Testis (tissue), 2 donors: ENCODE data around the gene NEK4.

Source experiments
- CTCF ChIP-seq, 3 experiments: fragments of 450-650 bp in 2 of 3; fragments of 200-600 bp in 1 of 3; sonication (generic) in 1 of 3; IDR thresholded peaks; one replicate each; pipeline ENCODE4 v1.5.1; 2016 to 2019; ENCODE audit warnings: antibody characterized with exemption in 3 of 3, mild to moderate bottlenecking in 2 of 3, moderate library complexity in 1 of 3
- POLR2A ChIP-seq: fragments of 450-650 bp; IDR thresholded peaks from one replicate; pipeline ENCODE4 v1.6.1; 2017; ENCODE audit warnings: antibody characterized with exemption, mild to moderate bottlenecking, moderate library complexity

- TF ChIP-seq CTCF (IDR thresholded peaks at IDR 0.05) (no peak), POLR2A (no peak)
These were observed 8.5 kb upstream of the NEK4 start for GRCh38 chr3:52779011-52779836.
